Germinal center (tissue), 1 donor: ENCODE data around the gene HBD.
"Not testable (repeated sequence)": the region's sequence is repeated elsewhere in the genome, so short reads cannot be mapped to it uniquely, and the experiment has no call there.

ENCODE experiments used
- DNase-seq: peaks from one replicate; pipeline ENCODE4 v3.0.0; 2012; ENCODE audit warnings: mixed read lengths, low spot score

The HBD gene

DNA sequence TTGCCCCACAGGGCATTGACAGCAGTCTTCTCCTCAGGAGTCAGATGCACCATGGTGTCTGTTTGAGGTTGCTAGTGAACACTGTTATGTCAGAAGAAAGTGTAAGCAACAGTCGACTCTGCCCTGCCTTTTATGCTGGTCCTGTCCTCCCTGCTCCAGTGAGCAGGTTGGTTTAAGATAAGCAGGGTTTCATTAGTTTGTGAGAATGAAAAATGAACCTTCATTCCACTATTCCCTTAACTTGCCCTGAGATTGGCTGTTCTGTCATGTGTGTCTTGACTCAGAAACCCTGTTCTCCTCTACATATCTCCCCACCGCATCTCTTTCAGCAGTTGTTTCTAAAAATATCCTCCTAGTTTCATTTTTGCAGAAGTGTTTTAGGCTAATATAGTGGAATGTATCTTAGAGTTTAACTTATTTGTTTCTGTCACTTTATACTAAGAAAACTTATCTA is at the start of gene HBD:
HBD (minus strand) TSS at position 103 of the 454 bp plus-strand sequence; CDS start at position 53, 50 bp downstream.
- no peak for DNase-seq

DNA sequence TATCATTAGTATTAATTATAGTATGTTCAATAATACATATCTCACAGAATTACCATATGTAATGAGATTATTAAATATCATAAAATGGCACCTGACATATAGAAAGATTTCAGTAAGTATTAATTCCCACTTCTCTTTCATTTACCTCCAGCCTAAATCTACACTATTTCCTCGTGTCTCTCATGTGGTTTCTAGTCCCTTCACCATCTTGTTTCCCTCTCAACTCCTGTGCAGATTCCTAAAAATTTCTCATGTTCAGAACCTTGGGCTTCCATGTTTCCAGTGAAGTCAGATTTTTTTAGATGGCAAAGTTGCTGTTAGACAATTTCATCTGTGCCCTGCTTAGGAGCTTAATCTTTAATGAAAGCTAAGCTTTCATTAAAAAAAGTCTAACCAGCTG is 49.6 kb upstream of the HBD start:
- DNase-seq, result no peak

DNA sequence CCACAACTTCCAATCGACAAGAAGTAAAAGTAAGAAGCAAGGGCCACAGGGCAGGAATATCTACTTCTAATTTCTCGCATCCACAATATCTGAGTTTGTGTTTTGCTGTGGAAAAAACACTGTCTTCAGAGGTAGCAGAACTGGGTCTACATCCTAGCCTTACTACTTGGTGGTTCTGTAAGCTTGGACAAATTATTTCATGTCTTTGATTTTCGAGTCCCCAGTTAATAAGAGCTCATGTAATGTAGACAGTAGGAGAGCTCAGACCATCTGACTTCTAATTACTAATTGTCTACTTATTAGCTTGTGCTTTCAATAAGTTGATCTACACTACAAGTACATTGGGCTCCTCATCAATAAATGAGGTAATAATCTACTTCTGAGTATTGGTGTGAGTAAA is 48.8 kb upstream of the HBD start:
- no peak for DNase-seq

DNA sequence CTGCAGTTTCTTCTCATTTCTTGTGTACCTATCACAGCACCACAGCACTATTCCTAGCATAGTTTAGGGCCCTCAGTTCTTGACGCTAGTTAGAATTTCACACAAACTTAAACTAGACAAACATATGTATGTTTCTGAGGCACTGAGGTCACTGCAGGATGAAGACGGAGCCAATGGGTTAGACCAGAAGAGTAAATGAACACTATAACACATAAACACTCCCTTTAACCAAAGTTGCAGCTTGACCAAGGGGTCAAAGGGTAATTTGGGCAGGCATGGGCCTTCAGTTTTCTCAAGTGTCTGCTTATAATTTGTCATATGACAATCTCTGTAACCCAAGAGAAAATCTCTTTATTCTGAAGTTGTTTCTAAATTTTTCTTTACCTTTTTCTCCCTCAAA is 48.3 kb upstream of the HBD start:
- no peak for DNase-seq

DNA sequence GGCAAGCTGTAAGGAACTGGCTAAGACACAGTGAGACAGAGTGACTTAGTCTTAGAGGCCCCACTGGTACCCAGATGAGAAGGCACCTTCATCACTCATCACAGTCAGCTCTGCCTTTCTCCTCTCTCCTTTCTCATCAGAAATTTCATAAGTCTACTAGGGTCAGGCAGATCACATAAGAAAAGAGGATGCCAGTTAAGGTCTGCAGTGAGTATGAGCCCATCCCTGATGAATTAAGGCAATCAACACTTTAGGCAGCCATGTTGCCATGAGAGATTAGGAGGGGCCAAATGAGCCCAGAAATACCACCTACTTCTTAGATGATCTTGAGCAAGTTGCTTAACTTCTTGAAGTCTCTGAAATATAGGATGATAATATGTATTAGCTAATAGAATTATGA is 47.3 kb upstream of the HBD start:
- no peak for DNase-seq

DNA sequence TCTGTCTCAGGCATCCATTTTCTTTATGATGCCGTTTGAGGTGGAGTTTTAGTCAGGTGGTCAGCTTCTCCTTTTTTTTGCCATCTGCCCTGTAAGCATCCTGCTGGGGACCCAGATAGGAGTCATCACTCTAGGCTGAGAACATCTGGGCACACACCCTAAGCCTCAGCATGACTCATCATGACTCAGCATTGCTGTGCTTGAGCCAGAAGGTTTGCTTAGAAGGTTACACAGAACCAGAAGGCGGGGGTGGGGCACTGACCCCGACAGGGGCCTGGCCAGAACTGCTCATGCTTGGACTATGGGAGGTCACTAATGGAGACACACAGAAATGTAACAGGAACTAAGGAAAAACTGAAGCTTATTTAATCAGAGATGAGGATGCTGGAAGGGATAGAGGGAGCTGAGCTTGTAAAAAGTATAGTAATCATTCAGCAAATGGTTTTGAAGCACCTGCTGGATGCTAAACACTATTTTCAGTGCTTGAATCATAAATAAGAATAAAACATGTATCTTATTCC is 46.4 kb upstream of the HBD start:
- DNase-seq, result peak; percentile 5

DNA sequence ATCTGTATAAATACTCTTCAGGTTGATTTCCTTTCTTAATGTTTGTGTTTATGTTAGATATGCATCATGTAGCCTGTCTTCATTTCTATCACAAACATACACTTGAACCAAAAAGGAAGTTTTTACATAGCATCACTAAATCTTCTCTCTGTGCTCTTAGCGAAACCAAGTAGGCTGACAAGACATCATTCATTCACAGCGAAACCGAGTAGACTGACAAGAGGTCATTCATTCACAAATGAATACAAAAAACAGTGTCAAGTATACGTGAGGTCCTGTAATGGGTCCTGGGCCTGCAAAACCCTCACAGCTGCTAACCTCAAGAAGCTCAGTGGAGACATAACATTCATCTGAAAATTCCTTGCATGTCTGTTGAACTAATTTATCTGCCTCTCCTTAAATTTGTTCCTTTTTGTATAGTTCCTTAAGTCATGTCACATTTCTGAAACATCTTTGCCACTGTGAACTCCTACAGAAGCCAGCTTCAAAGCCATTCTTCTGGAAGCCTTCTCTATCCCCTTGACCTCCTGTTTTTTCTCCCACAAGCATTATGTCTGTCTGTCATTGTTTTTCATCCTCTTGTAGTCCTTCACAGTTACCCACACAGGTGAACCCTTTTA is 45.3 kb upstream of the HBD start:
- DNase-seq, result no peak

DNA sequence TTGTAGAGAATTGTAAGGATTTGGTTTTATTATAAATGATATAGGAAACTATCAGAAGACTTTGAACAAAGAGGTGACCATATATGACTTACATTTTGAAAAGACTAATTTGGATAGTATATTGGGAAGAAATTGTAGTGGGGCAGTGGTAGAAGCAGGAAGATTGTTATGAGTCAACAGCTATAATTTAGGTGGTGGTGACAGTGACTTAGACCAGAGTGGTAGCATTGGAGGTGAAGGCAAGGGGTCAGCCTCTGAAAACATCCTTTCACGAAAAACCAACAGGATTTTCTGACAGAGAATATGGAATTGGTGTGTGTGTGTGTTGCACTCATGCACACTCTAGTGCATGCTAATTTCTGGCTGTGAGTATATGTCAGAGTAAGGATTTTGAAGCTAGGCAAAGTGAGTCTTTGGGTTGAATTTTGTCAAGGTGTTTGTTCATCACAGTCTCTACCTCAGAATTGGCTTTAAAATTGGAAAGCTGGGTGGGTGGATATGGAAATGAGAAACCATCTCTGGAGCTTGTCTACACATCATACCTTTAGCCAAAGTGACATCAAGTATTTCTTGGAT is 43.6 kb upstream of the HBD start:
- DNase-seq, result no peak

DNA sequence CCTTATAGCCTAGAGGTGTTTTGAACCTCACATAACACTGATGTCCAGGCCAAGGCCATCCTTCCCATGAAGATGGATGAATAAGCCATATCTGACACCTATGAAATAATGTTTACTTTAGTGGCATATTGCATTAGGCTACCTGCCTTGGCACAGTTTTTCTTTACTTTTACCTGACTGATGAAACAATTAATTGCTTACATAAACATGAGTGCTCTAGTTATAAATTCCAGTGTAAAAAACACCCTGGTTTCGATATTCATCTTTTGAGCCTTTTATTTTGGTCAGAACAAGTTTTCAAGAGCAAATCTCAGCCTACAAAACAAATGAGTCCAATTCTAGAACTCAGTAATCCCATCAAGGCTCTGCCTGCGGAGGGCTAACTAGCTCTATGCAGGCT is 42.4 kb upstream of the HBD start:
- no peak for DNase-seq

DNA sequence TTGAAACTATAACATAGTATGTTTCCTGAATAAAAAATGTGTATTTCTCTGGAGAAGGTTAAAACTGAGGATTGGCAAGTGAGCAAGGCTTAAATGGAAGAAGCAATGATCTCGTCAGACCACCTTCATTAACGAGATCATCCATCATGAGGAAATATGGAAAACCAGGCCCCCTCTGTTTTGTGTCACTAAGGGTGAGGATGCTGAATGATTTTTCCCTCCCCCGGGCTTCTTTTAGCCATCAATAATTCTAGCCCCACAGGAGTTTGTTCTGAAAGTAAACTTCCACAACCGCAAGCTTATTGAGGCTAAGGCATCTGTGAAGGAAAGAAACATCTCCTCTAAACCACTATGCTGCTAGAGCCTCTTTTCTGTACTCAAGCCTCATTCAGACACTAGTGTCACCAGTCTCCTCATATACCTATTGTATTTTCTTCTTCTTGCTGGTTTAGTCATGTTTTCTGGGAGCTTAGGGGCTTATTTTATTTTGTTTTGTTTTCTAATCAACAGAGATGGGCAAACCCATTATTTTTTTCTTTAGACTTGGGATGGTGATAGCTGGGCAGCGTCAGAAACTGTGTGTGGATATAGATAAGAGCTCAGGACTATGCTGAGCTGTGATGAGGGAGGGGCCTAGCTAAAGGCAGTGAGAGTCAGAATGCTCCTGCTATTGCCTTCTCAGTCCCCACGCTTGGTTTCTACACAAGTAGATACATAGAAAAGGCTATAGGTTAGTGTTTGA is 41.3 kb upstream of the HBD start:
- no peak for DNase-seq

DNA sequence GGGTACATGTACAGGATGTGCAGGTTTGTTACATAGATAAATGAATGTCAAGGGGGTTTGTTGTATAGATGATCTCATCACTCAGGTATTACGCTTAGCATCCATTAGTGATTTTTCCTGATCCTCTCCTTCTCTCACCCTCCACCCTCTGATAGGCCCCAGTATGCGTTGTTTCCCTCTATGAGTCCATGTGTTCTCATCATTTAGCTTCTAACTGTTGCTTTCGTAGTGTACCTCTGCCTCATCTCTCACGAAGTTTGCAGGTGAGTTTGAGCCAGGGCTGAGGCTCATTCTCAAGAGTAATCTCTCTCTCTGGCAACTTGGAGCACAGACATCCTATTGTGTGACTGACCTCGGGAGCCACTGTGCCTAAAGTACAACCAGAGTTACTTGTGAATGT is 40.1 kb upstream of the HBD start:
- DNase-seq, result no peak

DNA sequence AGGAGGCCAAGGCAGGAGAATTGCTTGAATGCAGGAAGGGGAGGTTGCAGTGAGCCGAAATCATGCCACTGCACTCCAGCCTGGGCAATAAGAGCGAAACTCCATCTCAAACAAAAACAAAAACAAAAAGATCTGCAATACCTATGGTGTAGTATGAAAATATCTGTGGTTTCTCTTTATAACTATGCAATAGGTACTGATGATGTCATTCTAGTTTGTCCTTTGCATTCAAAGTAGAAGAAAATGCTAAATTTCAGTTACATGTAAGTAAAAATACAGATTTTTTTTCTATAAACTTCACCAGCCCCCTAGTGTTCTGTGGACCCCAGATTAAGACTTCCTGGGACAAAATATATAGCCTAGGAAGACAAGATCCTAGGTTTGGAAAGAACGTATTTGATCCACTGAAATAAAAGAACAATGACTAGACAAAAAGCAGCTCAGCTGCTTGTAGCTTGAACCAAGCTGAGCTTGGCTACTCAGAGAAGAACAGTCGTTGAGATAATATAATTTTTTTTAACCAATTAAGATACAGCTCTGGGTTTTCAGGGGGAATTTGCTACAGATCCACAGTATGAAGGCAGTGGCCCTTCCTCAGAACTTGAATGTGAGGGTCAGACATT is 38.2 kb upstream of the HBD start:
- DNase-seq, result no peak

DNA sequence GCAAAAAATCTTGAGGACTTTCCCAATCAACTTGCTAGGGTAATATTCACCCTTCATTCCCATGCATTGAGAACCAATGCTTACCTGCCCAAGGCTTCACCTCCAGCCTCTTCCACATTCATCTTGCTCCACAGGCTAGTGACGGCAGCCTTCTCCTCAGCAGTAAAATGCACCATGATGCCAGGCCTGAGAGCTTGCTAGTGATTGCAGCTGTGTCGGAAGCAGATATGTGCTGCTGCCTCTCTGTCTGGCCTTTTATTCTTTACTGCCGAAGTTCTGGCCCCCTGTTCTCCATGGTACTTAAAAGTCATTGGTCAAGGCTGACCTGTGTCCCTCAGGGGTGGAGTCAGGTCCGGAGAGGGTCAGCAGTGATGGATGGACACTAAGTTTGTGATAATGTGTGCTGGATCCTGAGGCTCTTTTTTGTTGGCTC is 35.4 kb upstream of the HBD start, which contains the start of gene HBE1:
HBE1 (minus strand) TSS at position 231 of the 433 bp plus-strand sequence; CDS start at position 176, 55 bp downstream.
- no peak for DNase-seq

DNA sequence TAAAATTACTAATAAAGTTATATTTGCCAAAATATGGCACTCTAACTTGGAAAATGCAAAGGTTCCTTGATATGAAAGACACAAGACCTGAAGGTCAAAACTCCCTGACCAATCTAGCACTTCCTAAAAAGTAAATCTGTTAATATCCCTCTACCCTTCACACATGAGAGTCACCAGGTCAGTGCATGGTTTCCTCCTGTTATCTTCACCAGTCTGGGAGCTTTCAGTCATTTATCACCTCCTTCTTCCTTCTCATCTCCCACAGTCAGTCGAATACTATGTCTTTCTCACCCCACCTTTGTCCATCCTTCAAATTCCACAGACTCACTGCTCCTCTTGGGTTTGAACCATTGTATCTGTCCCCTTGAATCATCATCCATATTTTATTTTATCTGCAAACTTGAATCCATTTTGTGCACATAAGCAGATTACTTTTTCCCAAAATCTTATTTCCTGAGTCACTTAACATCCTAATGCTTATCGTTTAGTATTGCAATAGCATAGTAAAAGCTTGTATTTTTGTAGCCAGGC is 32.8 kb upstream of the HBD start:
- DNase-seq, result no peak

DNA sequence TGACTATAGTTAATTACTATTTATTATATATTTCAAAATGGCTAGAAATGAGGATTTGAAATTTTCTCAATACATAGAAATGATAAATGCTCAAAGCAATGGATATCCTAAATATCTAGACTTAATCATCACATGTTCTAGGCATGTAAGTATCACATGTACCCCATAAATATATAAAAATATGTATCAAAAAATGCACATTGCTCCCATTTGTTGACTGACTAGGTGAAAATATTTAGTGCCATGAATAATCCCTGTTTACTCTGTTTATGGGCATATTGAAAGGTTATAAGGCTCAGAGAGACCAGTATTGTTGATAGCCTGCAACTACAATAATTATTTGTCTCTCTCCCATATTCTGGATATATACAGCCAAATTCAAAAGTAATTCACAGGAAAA is 32.3 kb upstream of the HBD start:
- no peak for DNase-seq

DNA sequence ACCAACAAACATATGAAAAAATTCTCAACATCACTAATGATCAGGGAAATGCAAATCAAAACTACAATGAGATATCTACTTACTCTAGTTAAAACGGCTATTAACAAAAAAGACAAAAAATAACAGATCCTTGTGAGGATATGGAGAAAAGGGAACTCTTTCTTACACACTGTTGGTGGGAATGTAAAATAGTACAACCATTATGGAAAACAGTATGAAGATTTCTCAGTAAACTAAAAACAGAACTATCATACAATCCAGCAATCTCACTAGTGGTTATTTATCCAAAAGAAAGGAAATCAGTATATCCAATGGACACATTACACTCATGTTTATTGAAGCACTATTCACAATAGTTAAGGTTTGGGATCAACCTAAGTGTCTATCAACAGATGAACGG is 31.5 kb upstream of the HBD start:
- no peak for DNase-seq

DNA sequence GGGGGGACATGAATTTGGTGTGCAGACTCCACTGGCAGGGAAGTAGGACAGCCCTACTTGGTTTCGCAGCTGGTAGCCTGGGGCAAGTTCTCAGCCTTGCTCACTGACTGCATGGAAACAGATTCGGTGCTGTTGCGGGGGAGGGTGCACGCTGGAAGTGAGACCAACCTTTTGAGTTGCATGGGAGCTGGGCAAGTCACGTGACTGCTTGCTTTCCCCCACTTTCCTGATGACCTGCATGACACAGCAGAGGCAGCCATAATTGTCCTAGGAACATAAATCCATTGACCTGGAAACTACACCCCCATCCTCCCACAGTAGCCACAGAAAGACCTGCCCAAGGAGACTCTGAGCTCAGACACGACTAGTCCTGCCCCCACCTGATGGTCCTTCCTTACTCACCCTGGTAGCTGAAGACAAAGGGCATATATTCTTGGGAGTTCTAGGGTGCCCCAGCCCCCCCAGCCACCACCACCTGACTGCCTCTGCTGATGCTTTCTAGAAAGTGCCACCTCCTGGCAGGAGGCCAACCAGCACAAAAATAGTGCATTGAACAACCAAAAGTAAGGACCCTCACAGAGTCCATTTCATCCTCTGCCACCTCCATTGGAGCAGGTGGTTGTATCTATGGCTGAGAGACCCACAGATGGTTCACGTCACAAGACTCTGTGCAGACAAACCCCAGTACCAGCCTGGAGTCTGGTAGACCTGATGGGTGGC is 24.4 kb upstream of the HBD start:
- no peak for DNase-seq

DNA sequence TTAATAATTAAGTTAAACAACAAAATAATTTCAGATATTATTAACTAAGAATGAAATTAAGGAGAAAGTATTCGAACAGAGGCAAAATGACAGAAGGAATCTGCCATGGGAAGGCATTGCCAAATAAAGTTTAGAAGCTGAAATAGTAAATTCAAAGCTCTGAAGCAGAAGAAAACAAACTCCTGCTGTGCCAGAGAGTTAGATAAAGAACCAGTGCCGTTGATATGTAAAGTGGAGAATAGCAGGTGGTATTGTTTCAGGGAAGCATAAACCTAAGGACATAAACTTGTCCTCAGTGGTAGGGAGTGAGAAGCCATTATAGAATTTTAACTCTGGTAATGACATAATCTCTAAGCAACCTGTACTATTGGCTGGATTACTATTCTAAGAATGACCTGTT is 23.0 kb upstream of the HBD start:
- no peak for DNase-seq

DNA sequence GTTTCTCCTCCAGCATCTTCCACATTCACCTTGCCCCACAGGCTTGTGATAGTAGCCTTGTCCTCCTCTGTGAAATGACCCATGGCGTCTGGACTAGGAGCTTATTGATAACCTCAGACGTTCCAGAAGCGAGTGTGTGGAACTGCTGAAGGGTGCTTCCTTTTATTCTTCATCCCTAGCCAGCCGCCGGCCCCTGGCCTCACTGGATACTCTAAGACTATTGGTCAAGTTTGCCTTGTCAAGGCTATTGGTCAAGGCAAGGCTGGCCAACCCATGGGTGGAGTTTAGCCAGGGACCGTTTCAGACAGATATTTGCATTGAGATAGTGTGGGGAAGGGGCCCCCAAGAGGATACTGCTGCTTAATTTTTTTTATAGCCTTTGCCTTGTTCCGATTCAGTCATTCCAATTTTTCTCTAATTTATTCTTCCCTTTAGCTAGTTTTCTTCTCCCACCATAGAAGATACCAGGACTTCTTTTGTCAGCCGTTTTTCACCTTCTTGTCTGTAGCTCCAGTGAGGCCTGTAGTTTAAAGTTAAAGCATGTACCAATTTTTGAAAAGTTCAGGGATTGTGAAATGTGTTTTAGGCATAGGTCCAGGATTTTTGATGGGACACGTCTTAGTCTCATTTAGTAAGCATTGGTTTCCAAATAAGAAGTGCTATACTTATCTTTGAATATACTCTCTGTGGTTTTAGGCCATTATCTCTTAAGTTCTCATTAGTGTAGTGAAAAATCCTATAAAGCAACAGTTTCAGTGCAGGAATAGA is 20.5 kb upstream of the HBD start, which contains the start of gene HBG2:
HBG2 (minus strand) TSS at position 136 of the 768 bp plus-strand sequence; CDS start at position 83, 53 bp downstream.
- DNase-seq, result not testable (repeated sequence)

DNA sequence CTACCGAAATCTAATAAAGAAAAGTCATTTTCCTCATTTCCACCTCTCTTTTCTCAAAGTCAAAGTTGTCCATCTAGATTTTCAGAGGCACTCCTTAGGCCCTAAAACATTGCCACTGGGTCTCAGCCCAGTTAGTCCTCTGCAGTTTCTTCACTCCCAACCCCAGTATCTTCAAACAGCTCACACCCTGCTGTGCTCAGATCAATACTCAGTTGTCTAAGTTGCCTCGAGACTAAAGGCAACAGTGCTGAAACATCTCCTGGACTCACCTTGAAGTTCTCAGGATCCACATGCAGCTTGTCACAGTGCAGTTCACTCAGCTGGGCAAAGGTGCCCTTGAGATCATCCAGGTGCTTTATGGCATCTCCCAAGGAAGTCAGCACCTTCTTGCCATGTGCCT is 19.7 kb upstream of the HBD start:
- DNase-seq, result not testable (repeated sequence)

DNA sequence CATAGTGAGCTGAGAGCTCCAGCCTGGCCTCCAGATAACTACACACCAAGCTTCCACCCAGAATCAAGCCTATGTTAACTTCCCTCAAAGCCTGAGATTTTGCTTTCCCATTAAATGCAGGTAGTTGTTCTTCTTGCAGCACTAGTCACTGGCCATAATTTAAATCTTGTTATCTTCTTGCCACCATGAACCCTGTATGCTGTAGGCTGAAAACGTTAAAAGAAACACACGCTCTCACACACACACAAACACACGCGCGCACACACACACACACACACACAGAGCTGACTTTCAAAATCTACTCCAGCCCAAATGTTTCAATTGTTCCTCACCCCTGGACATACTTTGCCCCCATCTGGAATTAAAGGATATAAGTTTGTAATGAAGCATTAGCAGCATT is 19.2 kb upstream of the HBD start:
- DNase-seq, result not testable (repeated sequence)
